HG02938 (cell line): Measurements from ENCODE around the gene EMX2.

Experiments
- ATAC-seq: cut with Tn5 transposase; IDR thresholded peaks from one replicate; pipeline ENCODE4 v1.9.1; 2021; ENCODE audit warnings: mild to moderate bottlenecking, moderate library complexity; ENCODE audit not compliant: unreplicated experiment

EMX2 gene

GRCh38 chr10:117543225-117544003 lies 868 bp downstream of the EMX2 start:
- ATAC-seq: no peak

GRCh38 chr10:117544004-117544701 lies 1.6 kb downstream of the EMX2 start:
- ATAC-seq: no peak

- ATAC-seq: no peak
Measured at GRCh38 chr10:117544711-117545140, 2.2 kb downstream of the EMX2 start.

GRCh38 chr10:117545141-117546019 lies 2.8 kb downstream of the EMX2 start:
- no peak for ATAC-seq

GRCh38 chr10:117546020-117546580 lies 3.6 kb downstream of the EMX2 start:
- ATAC-seq: no peak

- no peak for ATAC-seq
Measured at GRCh38 chr10:117546581-117547015, 4.1 kb downstream of the EMX2 start.

GRCh38 chr10:117547016-117547715 lies 4.6 kb downstream of the EMX2 start:
- ATAC-seq: no peak

- no peak for ATAC-seq
Measured at GRCh38 chr10:117547716-117548668, 5.4 kb downstream of the EMX2 start.

- ATAC-seq: no peak
Measured at GRCh38 chr10:117549100-117549585, 6.6 kb downstream of the EMX2 start.

GRCh38 chr10:117550076-117550475 lies 7.5 kb downstream of the EMX2 start:
- no peak for ATAC-seq

- ATAC-seq: no peak
Measured at GRCh38 chr10:117550599-117551329, 8.2 kb downstream of the EMX2 start.

GRCh38 chr10:117551330-117552155 lies 9.0 kb downstream of the EMX2 start:
- no peak for ATAC-seq

- no peak for ATAC-seq
Measured at GRCh38 chr10:117552156-117552631, 9.6 kb downstream of the EMX2 start.

GRCh38 chr10:117552701-117553141 lies 10.2 kb downstream of the EMX2 start:
- no peak for ATAC-seq

- no peak for ATAC-seq
Measured at GRCh38 chr10:117553142-117553814, 10.7 kb downstream of the EMX2 start.

- no peak for ATAC-seq
Measured at GRCh38 chr10:117553815-117554172, 11.2 kb downstream of the EMX2 start.
